GM21423 (cell line): ENCODE data around the gene PRR20B.
"Not testable (repeated sequence)": the region's sequence is repeated elsewhere in the genome, so short reads cannot be mapped to it uniquely, and the experiment has no call there.

Experiments used
- ATAC-seq: cut with Tn5 transposase; IDR thresholded peaks from one replicate; pipeline ENCODE4 v1.9.1; 2021; ENCODE audit warnings: mild to moderate bottlenecking, moderate library complexity; ENCODE audit not compliant: unreplicated experiment

The PRR20B gene

DNA sequence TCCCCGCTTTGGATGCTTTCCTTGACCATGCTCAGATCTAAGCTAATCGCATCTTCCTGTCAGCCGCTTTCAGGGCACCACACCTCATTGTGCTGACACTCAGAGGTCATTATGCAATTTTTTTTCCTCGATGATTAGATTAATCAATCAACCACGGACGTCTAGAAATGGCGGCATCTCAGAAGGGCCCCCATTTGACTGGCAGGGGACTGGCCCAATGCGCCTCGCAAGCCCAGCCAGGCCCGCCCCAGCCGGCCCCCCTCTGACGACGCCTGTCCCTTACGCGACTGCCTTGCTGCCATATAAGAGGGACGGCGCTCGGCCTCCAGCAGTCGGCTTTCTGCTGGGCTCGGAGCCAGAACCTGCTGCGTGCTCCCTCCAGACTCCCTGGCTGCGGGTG lies at the start of gene PRR20B:
TSS of gene PRR20B (plus strand) at position 301 of the 400 bp plus-strand sequence. CDS start 387 bp downstream, outside the sequence.
- ATAC-seq, result not testable (repeated sequence)

DNA sequence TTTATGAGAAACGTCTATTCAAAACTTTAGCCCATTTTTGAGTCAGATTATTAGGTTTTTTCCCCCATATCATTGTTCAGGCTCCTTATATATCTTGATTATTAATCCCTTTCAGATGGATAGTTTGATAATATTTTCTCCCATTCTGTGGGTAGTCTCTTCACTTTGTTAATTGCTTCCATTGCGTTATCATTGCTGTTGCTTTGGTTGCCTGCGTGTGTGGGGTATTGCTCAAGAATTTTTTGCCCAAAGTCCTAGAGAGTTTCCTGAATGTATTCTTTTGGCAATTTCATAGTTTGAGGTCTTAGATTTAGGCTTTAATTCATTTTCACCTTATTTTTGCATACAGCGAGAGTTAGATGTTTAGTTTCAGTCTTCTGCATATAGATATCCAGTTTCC lies 32.3 kb upstream of the PRR20B start:
- no peak for ATAC-seq

GRCh38 chr13:57123681-57124080 lies 23.6 kb upstream of the PRR20B start:
- ATAC-seq, result no peak

- ATAC-seq, result no peak
Measured at GRCh38 chr13:57128909-57129308, 18.4 kb upstream of the PRR20B start.

DNA sequence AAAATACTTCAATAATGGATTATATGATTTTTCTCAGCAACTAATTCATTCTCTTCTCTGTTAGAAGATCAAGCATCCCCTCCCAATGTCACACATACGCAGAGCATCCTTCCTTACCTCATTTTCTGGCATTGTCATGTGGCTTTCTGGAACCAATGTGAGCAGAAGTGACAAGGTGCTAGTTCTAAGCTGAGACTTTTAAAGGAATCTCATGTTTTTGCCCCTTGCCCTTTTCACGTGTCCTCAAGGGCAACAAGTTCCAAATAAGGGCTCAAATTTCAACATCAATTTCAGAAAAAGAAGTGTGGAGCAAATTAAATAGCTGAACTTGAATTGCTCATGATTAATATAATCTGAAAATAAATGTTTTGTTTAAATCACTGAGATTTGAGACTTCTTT lies 11.2 kb upstream of the PRR20B start:
- no peak for ATAC-seq

- no peak for ATAC-seq
Measured at GRCh38 chr13:57137585-57137984, 9.7 kb upstream of the PRR20B start.

- no peak for ATAC-seq
Measured at GRCh38 chr13:57138988-57139387, 8.3 kb upstream of the PRR20B start.

GRCh38 chr13:57139781-57140180 lies 7.5 kb upstream of the PRR20B start:
- ATAC-seq, result not testable (repeated sequence)

DNA sequence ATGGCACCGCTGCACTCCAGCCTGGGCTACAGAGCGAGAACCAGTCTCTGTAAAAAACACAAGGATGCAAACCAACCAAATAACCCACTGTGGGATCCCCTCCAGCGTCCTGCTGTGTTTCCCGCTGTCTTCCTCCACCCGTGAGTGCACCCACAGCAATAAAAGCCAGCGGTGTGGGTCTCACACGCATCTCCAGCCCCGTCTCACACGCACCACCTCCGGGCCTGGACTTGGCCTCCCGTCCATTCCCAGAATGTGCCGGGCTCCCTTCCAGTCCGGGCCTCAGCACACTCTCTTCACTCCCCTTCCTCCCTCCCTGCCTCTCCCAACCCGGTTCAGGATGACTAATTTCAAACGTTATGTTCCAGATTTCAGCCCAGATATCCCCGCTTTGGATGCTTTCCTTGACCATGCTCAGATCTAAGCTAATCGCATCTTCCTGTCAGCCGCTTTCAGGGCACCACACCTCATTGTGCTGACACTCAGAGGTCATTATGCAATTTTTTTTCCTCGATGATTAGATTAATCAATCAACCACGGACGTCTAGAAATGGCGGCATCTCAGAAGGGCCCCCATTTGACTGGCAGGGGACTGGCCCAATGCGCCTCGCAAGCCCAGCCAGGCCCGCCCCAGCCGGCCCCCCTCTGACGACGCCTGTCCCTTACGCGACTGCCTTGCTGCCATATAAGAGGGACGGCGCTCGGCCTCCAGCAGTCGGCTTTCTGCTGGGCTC lies 6.9 kb upstream of the PRR20B start, which contains the start of gene PRR20A:
TSS of gene PRR20A (plus strand) at position 684 of the 734 bp plus-strand sequence. CDS start 387 bp downstream, outside the sequence.
- not testable (repeated sequence) for ATAC-seq

- not testable (repeated sequence) for ATAC-seq
Measured at GRCh38 chr13:57148106-57148505, 818 bp downstream of the PRR20B start.

DNA sequence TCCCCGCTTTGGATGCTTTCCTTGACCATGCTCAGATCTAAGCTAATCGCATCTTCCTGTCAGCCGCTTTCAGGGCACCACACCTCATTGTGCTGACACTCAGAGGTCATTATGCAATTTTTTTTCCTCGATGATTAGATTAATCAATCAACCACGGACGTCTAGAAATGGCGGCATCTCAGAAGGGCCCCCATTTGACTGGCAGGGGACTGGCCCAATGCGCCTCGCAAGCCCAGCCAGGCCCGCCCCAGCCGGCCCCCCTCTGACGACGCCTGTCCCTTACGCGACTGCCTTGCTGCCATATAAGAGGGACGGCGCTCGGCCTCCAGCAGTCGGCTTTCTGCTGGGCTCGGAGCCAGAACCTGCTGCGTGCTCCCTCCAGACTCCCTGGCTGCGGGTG lies 6.5 kb downstream of the PRR20B start, which contains the start of gene PRR20C:
TSS of gene PRR20C (plus strand) at position 301 of the 400 bp plus-strand sequence. CDS start 387 bp downstream, outside the sequence.
- not testable (repeated sequence) for ATAC-seq

DNA sequence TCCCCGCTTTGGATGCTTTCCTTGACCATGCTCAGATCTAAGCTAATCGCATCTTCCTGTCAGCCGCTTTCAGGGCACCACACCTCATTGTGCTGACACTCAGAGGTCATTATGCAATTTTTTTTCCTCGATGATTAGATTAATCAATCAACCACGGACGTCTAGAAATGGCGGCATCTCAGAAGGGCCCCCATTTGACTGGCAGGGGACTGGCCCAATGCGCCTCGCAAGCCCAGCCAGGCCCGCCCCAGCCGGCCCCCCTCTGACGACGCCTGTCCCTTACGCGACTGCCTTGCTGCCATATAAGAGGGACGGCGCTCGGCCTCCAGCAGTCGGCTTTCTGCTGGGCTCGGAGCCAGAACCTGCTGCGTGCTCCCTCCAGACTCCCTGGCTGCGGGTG lies 13.0 kb downstream of the PRR20B start, which contains the start of gene PRR20D:
TSS of gene PRR20D (plus strand) at position 301 of the 400 bp plus-strand sequence. CDS start 387 bp downstream, outside the sequence.
- not testable (repeated sequence) for ATAC-seq

GRCh38 chr13:57166897-57167296 lies 19.6 kb downstream of the PRR20B start, which contains the start of gene PRR20E:
Gene PRR20E (plus strand): TSS chr13:57167197. CDS start chr13:57167584, 387 bp downstream.
- not testable (repeated sequence) for ATAC-seq

DNA sequence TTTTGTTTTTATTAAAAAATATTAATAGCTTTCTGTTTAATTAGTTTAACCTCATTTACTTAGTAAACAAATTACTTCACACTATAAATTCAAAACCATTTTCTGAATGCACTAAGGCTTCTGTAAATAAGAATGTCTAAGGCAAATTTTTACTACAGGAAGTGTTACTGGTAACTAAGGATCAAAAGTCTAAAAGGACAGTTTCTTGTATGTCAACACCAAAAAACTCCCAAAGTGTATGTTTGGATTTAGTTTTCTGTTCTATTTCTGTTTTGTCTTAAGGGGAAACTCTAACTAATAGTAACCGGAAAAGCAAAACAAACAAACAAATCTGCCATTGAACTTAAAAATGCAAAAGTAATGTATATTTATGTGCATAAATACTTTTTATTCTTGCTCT lies 44.4 kb downstream of the PRR20B start:
- ATAC-seq, result no peak
